ENCODE data around the gene SOX6. TPM values are rescaled to one million over a fixed set of nuclear protein-coding genes. Genes with fewer than 3 reads are reported as not detected.
"Not testable (repeated sequence)": the region's sequence is repeated elsewhere in the genome, so short reads cannot be mapped to it uniquely, and the experiment has no call there.

SOX6 gene
- total RNA-seq, 1 donor from 2014 or later, result 8.3 TPM

DNA sequence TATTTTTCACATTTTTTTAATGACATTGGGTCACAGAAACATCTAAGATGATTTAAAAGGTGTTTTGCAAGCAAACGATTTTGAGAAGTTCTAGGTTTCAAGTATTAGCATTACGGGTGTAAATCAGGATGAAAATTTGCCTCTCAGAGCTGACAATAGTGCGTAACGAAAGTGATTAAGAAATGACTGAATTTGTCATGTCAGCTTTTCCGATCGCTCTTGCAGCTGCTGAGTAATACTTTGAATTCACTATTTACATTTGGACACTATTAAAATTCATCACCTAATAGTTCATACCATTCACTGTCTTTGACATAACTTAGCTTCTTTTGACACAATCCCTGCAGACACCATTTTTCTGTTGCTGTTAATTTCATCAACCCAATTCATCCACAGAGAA is 205.2 kb downstream of the SOX6 start:
- intact Hi-C loops (cut with DNase I), result no loop called here
- DNase-seq, result no peak

GRCh38 chr11:16149476-16149875 is 206.9 kb downstream of the SOX6 start:
- Histone ChIP-seq H3K4me1 (no peaks in the 10 kb centered on the region), H3K27ac (no peak overlapping the region), H3K9me3 (no peaks in the 10 kb centered on the region), H3K4me3 (no peak overlapping the region), H3K27me3 (no peaks in the 10 kb centered on the region), H3K36me3 (no peaks in the 10 kb centered on the region)
- ATAC-seq (no peak), DNase-seq (no peak)
- intact Hi-C loops (cut with DNase I), result no loop called here
- TF ChIP-seq, protein P1, sequence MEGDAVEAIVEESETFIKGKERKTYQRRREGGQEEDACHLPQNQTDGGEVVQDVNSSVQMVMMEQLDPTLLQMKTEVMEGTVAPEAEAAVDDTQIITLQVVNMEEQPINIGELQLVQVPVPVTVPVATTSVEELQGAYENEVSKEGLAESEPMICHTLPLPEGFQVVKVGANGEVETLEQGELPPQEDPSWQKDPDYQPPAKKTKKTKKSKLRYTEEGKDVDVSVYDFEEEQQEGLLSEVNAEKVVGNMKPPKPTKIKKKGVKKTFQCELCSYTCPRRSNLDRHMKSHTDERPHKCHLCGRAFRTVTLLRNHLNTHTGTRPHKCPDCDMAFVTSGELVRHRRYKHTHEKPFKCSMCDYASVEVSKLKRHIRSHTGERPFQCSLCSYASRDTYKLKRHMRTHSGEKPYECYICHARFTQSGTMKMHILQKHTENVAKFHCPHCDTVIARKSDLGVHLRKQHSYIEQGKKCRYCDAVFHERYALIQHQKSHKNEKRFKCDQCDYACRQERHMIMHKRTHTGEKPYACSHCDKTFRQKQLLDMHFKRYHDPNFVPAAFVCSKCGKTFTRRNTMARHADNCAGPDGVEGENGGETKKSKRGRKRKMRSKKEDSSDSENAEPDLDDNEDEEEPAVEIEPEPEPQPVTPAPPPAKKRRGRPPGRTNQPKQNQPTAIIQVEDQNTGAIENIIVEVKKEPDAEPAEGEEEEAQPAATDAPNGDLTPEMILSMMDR (IDR thresholded peaks at IDR 0.05), result no peak

More for the DNA sequence above, 205.2 kb downstream of the SOX6 start:
- TF ChIP-seq, protein P1 (IDR thresholded peaks at IDR 0.05), result no peak
- H3K27me3 ChIP-seq, result no peaks in the 10 kb centered on the region
- H3K36me3 ChIP-seq, result no peaks in the 10 kb centered on the region
- H3K4me1 ChIP-seq, result no peaks in the 10 kb centered on the region
- no peaks in the 10 kb centered on the region for H3K9me3 ChIP-seq
- H3K4me3 ChIP-seq, result no peak overlapping the region
- H3K27ac ChIP-seq, result no peak overlapping the region
- ATAC-seq, result no peak

DNA sequence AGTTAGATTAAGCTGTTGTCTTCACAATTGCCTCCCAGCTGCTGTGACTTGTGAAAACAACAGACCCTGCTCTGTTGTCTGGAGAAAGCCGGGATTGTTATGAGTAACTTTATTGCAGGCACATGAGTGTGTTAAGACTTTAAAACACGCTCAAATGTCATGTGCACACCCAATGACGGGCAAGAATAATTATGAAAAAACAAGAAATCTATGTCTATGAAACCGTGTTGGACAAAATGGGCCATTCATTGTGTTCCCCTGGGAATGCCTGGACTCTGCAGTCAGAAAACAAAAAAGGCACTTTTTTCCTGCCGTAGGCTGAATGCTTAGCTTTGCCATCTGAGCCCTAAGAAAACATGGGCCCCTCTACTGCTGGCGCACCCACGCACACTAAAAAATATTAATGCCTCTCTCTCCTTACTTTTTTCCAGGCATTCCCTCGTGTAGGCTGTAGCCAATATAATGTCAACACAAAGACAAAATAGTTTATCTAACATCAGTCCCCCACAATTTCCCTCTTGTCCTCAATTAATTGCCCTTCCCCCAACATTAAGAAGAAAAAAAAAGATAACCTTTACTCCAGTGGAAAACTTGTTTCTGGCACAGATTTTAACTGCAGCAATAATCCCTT is 207.9 kb downstream of the SOX6 start:
- TF ChIP-seq, protein P1 (IDR thresholded peaks at IDR 0.05), result no peak
- Histone ChIP-seq H3K27ac (no peak overlapping the region), H3K27me3 (no peaks in the 10 kb centered on the region), H3K36me3 (no peaks in the 10 kb centered on the region), H3K9me3 (no peaks in the 10 kb centered on the region), H3K4me3 (no peak overlapping the region), H3K4me1 (no peaks in the 10 kb centered on the region)
- DNase-seq (no peak), ATAC-seq (no peak)
- intact Hi-C loops (cut with DNase I), result no loop called here

DNA sequence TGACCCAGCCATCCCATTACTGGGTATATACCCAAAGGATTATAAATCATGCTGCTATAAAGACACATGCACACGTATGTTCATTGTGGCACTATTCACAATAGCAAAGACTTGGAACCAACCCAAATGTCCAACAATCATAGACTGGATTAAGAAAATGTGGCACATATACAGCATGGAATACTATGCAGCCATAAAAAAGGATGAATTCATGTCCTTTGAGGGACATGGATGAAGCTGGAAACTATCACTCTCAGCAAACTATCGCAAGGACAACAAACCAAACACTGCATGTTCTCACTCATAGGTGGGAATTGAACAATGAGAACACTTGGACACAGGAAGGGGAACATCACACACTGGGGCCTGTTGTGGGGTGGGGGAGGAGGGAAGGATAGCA is 209.4 kb downstream of the SOX6 start:
- not testable (repeated sequence) for ATAC-seq

DNA sequence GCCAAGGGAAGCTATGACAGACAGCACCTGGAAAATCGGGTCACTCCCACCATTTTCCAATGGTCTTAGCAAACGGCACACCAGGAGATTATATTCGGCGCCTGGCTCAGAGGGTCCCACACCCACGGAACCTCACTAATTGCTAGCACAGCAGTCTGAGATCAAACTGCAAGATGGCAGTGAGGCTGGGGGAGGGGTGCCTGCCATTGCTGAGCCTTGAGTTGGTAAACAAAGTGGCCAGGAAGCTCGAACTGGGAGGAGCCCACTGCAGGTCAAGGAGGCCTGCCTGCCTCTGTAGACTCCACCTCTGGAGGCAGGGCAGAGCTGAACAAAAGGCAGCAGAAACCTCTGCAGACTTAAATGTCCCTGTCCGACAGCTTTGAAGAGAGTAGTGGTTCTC is 214.7 kb downstream of the SOX6 start:
- DNase-seq; H3K4me1 ChIP-seq; H3K4me3 ChIP-seq; ATAC-seq; H3K27ac ChIP-seq; H3K9me3 ChIP-seq; H3K27me3 ChIP-seq; H3K36me3 ChIP-seq; intact Hi-C loops (cut with DNase I): not testable (repeated sequence)

More for the DNA sequence above, 209.4 kb downstream of the SOX6 start:
- H3K4me3 ChIP-seq; H3K27ac ChIP-seq; DNase-seq; H3K4me1 ChIP-seq; H3K9me3 ChIP-seq; H3K27me3 ChIP-seq; H3K36me3 ChIP-seq; intact Hi-C loops (cut with DNase I): not testable (repeated sequence)

DNA sequence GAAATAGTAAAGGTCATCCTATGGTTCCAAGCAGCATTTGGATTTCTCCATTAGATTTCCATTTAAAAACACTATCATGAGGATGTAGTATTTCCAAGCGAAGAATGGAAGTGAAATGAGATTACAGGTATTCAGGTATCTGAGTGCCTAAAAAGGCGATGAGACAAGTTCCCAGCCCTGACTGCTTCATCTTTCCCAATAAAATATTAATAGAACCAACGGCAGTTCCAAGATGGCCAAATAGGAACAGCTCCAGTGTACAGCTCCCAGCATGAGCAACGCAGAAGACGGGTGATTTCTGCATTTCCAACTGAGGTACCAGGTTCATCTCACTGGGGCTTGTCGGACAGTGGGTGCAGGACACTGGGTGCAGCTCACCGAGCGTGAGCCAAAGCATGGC is 215.2 kb downstream of the SOX6 start:
- H3K27ac ChIP-seq; H3K4me3 ChIP-seq; H3K27me3 ChIP-seq; H3K4me1 ChIP-seq; H3K9me3 ChIP-seq; H3K36me3 ChIP-seq; intact Hi-C loops (cut with DNase I); DNase-seq; ATAC-seq: not testable (repeated sequence)

GRCh38 chr11:16136792-16137390 is 219.5 kb downstream of the SOX6 start:
- Histone ChIP-seq H3K27ac (no peak overlapping the region), H3K9me3 (no peaks in the 10 kb centered on the region), H3K4me3 (no peak overlapping the region), H3K27me3 (no peaks in the 10 kb centered on the region), H3K36me3 (no peaks in the 10 kb centered on the region), H3K4me1 (no peaks in the 10 kb centered on the region)
- DNase-seq (no peak), ATAC-seq (no peak)
- intact Hi-C loops (cut with DNase I), result no loop called here
- TF ChIP-seq, protein P1 (IDR thresholded peaks at IDR 0.05), result no peak
